ENCODE measurements around the gene RIPK1.
"Not testable (repeated sequence)": the region's sequence is repeated elsewhere in the genome, so short reads cannot be mapped to it uniquely, and the experiment has no call there.

RIPK1 gene

GRCh38 chr6:3137057-3137777 is 68.9 kb downstream of the RIPK1 start:
- DNase-seq: no peak

GRCh38 chr6:3137873-3138272 is 69.6 kb downstream of the RIPK1 start:
- not testable (repeated sequence) for DNase-seq

GRCh38 chr6:3138341-3138740 is 70.0 kb downstream of the RIPK1 start:
- no peak for DNase-seq

DNA sequence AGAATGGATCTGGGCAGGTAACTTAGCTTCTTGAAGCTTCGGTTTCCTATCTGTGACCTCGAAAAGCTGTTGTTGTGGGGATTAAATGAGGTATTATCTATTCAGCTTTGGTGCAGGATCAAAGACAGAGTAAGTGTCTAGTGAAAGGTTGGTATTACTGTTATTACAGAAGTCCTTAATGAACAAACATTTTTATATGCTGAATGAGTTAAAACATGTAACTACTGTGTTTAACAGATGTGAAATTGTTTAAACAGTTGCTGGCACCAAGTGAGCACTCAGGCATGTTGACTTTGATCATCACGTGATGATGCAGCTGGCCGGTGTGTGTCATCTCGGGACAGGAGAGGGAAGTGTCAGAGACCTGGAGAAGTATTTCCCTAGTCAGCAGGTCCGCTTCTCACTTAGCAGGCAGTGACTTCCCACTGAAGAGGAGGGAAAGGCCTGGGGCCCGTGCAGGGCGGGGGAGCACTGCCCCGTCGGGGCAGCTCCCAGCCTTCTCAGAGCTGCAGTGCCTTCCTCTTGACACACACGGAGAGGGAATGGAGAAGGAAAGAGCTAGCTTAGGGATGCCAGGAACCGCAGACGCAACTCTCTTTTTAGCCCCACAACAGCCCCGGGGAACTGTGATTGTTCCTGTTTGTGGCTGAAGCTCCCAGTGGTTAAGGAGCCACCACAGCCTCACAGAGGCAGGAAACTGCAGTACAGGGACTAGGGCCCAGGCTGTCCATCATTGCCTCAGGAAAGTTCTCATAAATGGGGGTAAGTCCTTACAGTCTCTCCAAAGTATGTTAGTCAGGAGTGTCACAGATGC is 71.0 kb downstream of the RIPK1 start:
- no peak for DNase-seq

DNA sequence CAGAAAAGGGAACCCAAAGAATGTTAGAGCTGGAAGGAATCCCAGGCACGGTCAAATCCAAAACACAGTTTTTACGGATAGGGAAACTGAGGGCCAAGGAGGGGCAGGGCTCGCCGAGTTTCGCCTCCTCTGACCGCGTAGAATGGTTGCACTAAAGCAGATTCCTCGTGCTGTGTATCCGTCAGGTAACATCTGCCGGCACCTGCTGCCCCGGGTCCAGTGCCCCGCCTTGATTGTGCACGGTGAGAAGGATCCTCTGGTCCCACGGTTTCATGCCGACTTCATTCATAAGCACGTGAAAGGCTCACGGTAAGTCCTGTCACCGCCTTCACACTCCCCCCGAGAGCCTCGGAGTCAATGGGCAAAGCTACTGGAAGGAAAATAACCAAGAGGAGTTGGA is 71.9 kb downstream of the RIPK1 start:
- DNase-seq: no peak

GRCh38 chr6:3142536-3142935 is 74.2 kb downstream of the RIPK1 start:
- no peak for DNase-seq

DNA sequence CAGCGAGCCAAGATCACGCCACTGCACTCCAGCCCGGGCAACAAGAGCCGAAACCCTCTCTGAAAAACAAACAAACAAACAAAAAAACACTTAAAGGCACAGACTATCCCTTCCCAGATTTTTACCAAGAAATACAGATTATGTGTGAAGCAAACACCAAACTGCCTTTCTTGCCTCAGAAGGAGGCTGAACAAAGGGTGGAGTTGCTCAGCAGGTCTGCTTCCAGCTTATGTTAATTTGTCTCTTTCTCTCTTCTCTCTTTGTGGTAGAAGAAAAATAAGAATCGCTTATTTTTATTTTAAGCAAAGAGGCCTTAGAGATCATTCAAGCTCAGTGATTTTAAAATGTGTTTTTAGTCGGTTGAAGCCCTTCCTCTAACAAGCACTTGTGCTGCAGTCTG is 74.9 kb downstream of the RIPK1 start:
- no peak for DNase-seq

- no peak for DNase-seq
Observed at GRCh38 chr6:3144571-3144970, 76.3 kb downstream of the RIPK1 start.

GRCh38 chr6:3147914-3148757 is 79.8 kb downstream of the RIPK1 start:
- no peak for DNase-seq

DNA sequence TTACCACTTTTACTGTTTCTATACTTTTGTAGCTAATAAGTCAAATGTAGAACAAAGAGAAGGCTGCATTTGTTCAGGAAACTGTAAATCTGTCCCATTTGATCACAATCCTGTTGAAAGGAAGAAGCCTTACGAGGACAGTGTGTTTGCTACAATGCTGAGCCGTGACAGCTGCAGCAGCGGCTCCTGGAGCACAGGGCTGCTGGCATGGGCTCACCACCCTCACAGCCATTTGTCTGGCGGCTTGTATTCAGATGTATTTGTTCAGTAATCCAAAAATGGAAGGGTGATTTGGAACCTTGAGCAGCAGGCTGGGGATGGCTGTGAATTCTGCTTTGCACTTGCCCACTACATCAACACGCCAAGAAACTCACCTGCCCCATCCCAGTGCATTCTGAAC is 83.4 kb downstream of the RIPK1 start:
- DNase-seq: no peak

DNA sequence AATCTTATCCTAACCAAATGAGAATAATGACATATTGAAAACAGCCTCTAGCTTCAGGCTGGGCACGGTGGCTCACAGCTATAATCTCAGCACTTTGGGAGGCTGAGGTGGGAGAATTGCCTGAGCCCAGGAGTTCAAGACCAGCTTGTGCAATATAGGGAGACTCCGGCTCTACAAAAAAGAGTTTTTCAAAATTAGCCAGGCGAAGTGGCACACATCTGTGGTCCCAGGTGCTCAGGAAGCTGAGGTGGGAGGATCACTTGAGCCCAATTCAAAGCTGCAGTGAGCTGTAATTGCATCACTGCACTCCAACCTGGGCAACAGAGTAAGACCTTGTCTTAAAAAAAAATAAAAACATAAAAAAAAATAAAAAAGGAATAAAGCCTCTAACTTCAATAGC is 84.4 kb downstream of the RIPK1 start:
- no peak for DNase-seq

DNA sequence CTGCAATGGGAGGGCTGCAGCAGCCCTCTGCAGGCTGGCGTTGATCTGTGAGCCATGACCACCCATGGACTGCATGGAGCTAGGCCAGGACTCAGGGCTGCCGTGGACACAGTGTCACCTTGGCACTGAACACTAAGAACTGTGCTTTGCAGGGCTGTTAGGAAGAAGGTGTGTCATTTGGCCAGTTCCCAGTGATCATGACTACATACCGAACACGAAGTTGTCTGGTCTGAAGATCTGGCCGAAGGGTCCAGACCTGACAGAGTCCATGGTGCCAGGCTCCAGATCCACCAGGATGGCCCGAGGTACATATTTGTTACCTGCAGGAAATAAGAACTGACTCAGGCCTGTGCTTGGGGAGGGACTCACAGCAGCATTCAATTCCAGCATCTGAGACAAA is 87.1 kb downstream of the RIPK1 start:
- DNase-seq: not testable (repeated sequence)

- DNase-seq: peak; percentile 33 to 41
Observed at GRCh38 chr6:3156184-3157130, 88.2 kb downstream of the RIPK1 start.

DNA sequence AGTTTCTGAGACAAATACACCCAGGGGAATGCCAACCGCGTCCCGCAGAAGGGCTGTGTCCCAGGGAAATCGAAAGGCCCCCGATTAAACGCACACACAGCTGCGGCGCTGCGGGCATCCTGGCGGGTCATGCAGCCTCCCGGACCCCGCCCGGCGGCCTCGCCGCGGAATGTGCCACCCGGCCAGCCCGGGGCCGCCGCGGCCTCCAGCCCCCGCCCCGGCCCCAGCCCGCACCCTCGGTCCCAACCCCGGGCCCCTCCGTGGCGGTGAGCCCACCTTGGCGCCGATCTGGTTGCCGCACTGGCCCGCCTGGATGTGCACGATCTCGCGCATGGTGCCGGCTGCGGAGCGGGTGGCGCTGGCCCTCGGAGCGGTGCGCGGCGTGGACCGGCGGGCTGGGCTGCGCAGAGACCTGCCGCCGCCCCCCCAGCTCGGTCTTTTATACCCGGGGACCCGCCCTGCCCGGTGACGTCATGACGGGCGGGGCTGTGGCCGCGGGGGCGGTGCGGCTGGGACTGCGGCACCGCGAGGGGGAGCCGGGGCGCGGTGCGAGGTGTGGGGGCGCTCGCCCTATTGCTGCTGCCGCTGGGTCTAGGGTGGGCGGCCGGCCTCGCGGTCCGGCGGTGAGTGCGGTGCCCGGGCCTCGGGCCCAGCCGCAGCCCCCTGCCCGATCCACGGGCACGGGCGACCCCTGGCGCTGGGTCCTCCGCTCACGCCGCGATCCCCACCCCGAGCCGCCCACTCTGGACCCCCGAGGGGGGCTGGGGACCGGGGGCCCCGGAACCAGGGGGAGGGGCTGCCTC is 89.0 kb downstream of the RIPK1 start, which contains the start of gene TUBB2A:
Gene TUBB2A, minus strand, starts transcription at position 414 of the 803 bp plus-strand sequence. Its CDS starts 81 bp downstream, at position 333.
- DNase-seq: peak; percentile 86

- peak; percentile 38 to 48 for DNase-seq
Observed at GRCh38 chr6:3159805-3160781, 91.8 kb downstream of the RIPK1 start.

- DNase-seq: no peak
Observed at GRCh38 chr6:3162067-3162497, 93.8 kb downstream of the RIPK1 start.

GRCh38 chr6:3162565-3163247 is 94.4 kb downstream of the RIPK1 start:
- peak; percentile 70 to 76 for DNase-seq

- DNase-seq: no peak
Observed at GRCh38 chr6:3163248-3163594, 94.9 kb downstream of the RIPK1 start.

DNA sequence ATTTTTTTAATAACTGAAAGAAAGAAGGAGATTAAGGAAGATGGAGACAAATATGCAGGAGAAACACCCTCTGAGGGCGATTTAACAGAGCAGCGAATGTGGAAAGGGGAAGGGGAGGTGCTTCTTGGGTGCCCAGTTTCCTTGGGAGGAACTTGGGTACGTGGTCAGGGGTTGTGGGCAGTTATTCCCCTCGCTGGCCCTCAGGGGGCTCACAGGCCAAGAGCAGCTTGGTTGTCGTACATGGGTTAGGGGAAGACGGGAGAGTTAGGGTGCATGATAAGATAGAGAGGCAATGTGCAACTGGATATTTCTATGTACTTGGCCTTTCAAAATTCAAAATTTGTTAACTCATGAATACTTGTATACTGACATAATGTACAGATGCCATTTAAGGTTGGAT is 96.1 kb downstream of the RIPK1 start:
- no peak for DNase-seq
